HUES48 (cell line): ENCODE measurements around the gene PTPRN2.
"Not testable (repeated sequence)": the region's sequence is repeated elsewhere in the genome, so short reads cannot be mapped to it uniquely, and the experiment has no call there.

Experiments
- H3K27ac ChIP-seq: one replicate; pipeline ENCODE4 v1.7.0; 2013; ENCODE audit warnings: low read depth, low read length, inconsistent platforms
- H3K27me3 ChIP-seq: 2 replicates; pipeline ENCODE4 v1.6.1; 2013; ENCODE audit warnings: mild to moderate bottlenecking, low read length; ENCODE audit not compliant: control insufficient read depth, insufficient read depth
- H3K36me3 ChIP-seq: 2 replicates; pipeline ENCODE4 v1.6.1; 2013; ENCODE audit warnings: low read length; ENCODE audit not compliant: control insufficient read depth, insufficient read depth
- H3K4me1 ChIP-seq: 2 replicates; pipeline ENCODE4 v1.6.1; 2013; ENCODE audit warnings: mild to moderate bottlenecking, low read length; ENCODE audit not compliant: control insufficient read depth, insufficient read depth
- H3K4me3 ChIP-seq: 2 replicates; pipeline ENCODE4 v1.5.1; 2013; ENCODE audit warnings: mild to moderate bottlenecking, low read depth, low read length
- H3K9ac ChIP-seq: 2 replicates; pipeline ENCODE4 v1.6.1; 2013; ENCODE audit warnings: mild to moderate bottlenecking, low read depth, low read length, moderate library complexity
- H3K9me3 ChIP-seq: 2 replicates; pipeline ENCODE4 v1.6.1; 2013; ENCODE audit warnings: low read length; ENCODE audit not compliant: control insufficient read depth, insufficient read depth

PTPRN2 gene

GRCh38 chr7:158411232-158411950 is 176.2 kb downstream of the PTPRN2 start:
- Histone ChIP-seq H3K4me1 (no peaks in the 10 kb centered on the region; the same call in 1 of the 2 replicates), H3K27ac (no peak overlapping the region), H3K9ac (no peak overlapping the region), H3K9me3 (no peaks in the 10 kb centered on the region), H3K4me3 (no peak overlapping the region), H3K36me3 (no peaks in the 10 kb centered on the region), H3K27me3 (no peaks in the 10 kb centered on the region)

GRCh38 chr7:158410720-158411119 is 176.9 kb downstream of the PTPRN2 start:
- no peaks in the 10 kb centered on the region for H3K27me3 ChIP-seq
- no peaks in the 10 kb centered on the region; the same call in 1 of the 2 replicates for H3K4me1 ChIP-seq
- no peak overlapping the region for H3K9ac ChIP-seq
- H3K36me3 ChIP-seq = no peaks in the 10 kb centered on the region
- H3K9me3 ChIP-seq = no peaks in the 10 kb centered on the region
- no peak overlapping the region for H3K4me3 ChIP-seq
- no peak overlapping the region for H3K27ac ChIP-seq

DNA sequence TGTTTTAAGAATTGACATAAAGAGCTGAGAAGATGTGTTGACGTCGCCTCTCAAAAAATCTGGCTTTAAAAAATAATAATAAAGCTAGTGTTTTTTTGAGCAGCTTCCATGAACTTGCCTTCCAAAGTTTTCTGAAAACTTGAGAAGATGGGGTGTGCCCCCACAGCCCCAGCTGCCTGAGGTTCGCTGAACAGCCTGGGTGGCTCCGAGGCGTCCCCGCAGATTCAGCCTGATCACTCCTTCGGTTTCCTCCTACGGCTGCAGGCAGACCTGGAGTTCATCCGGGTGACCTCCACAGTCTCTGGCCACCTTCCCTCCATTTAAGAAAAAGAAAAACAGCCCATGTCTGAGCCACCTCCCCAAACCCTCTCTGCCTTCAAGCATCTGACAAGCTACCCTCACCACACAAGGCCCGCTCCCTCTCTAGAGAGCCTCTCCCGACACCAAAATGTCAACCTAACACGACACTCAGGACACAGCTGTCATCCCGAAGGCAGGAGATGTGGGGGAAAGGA is 177.8 kb downstream of the PTPRN2 start:
- Histone ChIP-seq H3K36me3 (no peaks in the 10 kb centered on the region), H3K27ac (no peak overlapping the region), H3K27me3 (no peaks in the 10 kb centered on the region), H3K4me1 (no peaks in the 10 kb centered on the region; the same call in 1 of the 2 replicates), H3K9me3 (no peaks in the 10 kb centered on the region), H3K4me3 (no peak overlapping the region), H3K9ac (no peak overlapping the region)

DNA sequence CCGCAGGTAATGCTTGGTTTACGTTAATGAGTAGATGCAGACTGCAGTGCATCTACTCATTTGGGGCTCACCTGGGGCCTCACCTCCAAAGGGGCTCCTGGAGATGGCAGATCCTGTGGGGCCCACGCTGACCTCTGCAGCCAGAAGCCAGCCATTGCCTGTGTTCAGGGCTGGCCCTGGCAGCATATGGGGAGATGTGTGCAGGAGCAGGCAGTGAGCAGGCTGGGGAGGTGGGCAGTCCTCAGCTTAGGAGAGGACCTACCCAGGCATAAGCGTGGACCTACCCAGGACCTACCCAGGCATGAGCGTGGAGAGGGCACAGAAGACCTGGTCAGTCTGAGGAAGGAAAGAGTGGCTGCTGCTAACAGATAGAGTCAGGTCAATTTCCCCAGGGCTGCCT is 178.5 kb downstream of the PTPRN2 start:
- Histone ChIP-seq H3K4me1 (no peaks in the 10 kb centered on the region), H3K27ac (no peak overlapping the region), H3K9ac (no peak overlapping the region), H3K4me3 (no peak overlapping the region), H3K27me3 (no peaks in the 10 kb centered on the region), H3K9me3 (no peaks in the 10 kb centered on the region), H3K36me3 (no peaks in the 10 kb centered on the region)

GRCh38 chr7:158408318-158408920 is 179.2 kb downstream of the PTPRN2 start:
- H3K36me3 ChIP-seq = no peaks in the 10 kb centered on the region
- H3K27ac ChIP-seq = no peak overlapping the region
- H3K4me3 ChIP-seq = no peak overlapping the region
- no peaks in the 10 kb centered on the region for H3K9me3 ChIP-seq
- no peak overlapping the region for H3K9ac ChIP-seq
- H3K27me3 ChIP-seq = no peaks in the 10 kb centered on the region
- no peaks in the 10 kb centered on the region for H3K4me1 ChIP-seq

DNA sequence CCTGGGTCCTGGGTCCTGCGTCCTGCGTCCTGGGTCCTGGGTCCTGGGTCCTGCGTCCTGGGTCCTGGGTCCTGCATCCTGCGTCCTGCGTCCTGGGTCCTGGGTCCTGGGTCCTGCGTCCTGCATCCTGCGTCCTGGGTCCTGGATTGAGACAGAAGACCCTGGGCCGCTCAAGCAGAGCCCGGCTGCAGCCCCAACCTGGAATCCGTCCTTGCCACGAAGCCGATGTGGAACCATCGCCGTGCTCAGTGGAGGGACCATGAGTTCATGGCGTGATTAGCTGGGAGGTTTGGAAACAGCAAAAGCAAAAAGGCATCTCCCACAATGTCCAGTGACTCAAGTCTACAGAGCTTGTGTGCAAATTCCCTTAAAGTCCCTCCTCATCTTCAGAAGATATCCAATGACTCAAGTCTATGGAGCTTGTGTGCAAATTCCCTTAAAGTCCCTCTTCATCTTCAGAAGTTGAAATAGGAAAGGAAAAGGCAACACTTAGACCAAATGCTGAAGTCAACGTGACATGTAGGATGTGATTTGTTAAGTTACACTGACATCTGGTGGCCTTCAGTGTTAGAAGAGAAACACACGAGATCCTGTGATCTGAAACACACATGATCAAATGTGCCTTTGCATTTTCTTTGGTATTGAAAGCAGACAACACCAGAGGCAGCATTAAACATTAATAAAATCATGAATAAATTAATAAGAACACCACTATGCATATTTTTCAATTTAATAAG is 179.9 kb downstream of the PTPRN2 start:
- Histone ChIP-seq H3K4me1 (no peaks in the 10 kb centered on the region), H3K27ac (no peak overlapping the region), H3K36me3 (no peaks in the 10 kb centered on the region), H3K27me3 (no peaks in the 10 kb centered on the region), H3K9me3 (no peaks in the 10 kb centered on the region), H3K9ac (no peak overlapping the region), H3K4me3 (no peak overlapping the region)

DNA sequence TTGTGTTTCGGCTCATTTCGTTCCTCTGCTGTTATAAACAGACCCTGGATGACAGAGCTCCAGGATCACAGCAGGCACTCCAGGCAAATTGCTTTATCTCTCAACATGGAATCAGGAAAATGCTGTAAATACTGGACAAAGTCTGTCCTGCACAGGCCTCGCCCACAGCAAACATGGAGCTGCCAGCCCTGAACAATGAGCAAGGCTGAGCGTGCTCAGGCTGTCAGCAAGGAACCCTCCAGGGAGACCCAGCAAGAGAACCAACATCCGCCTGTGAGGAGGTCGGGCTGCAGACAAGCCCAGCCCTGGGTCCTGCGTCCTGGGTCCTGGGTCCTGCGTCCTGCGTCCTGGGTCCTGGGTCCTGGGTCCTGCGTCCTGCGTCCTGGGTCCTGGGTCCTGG is 180.8 kb downstream of the PTPRN2 start:
- no peak overlapping the region for H3K4me3 ChIP-seq
- no peaks in the 10 kb centered on the region for H3K36me3 ChIP-seq
- H3K27me3 ChIP-seq = no peaks in the 10 kb centered on the region
- no peaks in the 10 kb centered on the region for H3K9me3 ChIP-seq
- H3K27ac ChIP-seq = no peak overlapping the region
- no peak overlapping the region for H3K9ac ChIP-seq
- no peaks in the 10 kb centered on the region for H3K4me1 ChIP-seq

GRCh38 chr7:158406364-158406763 is 181.3 kb downstream of the PTPRN2 start:
- H3K4me1 ChIP-seq = no peaks in the 10 kb centered on the region
- no peaks in the 10 kb centered on the region for H3K27me3 ChIP-seq
- H3K9me3 ChIP-seq = no peaks in the 10 kb centered on the region
- H3K27ac ChIP-seq = no peak overlapping the region
- no peak overlapping the region for H3K9ac ChIP-seq
- no peaks in the 10 kb centered on the region for H3K36me3 ChIP-seq
- H3K4me3 ChIP-seq = no peak overlapping the region

GRCh38 chr7:158405771-158406170 is 181.9 kb downstream of the PTPRN2 start:
- H3K36me3 ChIP-seq, H3K4me1 ChIP-seq, H3K27ac ChIP-seq, H3K27me3 ChIP-seq, H3K9ac ChIP-seq, H3K9me3 ChIP-seq, H3K4me3 ChIP-seq: not testable (repeated sequence)

DNA sequence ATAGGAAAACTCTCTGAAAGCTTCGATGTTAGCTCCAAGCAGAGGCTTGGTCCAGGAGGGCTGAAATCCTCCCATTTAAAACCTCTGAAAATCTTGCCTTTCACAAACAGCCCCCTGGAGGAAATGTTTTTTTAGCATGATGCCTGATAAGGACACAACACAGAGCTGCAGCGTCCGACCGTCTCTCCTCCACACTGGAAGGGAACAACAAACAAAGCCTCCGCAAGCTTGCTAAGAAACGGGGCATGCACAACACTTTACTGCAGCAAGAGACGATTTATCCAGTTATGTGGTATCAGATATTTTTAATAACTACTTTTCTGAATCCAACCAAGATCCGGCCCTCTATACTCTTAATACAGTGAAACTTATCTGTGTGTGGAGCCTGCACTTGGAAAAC is 182.3 kb downstream of the PTPRN2 start:
- Histone ChIP-seq H3K27ac (no peak overlapping the region), H3K36me3 (no peaks in the 10 kb centered on the region), H3K9me3 (no peaks in the 10 kb centered on the region), H3K4me3 (no peak overlapping the region), H3K9ac (no peak overlapping the region), H3K27me3 (no peaks in the 10 kb centered on the region), H3K4me1 (no peaks in the 10 kb centered on the region)
